WTC11 (cell line): ENCODE data around the gene KXD1. TPM values are rescaled to one million over a fixed set of nuclear protein-coding genes. Genes with fewer than 3 reads are reported as not detected.

Experiments
- ATAC-seq: fragments of 200-7000 bp; cut with Tn5 transposase; 2 replicates; pipeline ENCODE4 v1.10.0; 2021; ENCODE audit warnings: mild to moderate bottlenecking, moderate library complexity
- CTCF ChIA-PET: fragments of 300-600 bp; sonication (Branson Sonifier 250); formaldehyde crosslinking; loops from one replicate; lab custom pipeline; 2021; ENCODE audit warnings: antibody characterized with exemption; lab: Charles Lee
- POLR2A ChIA-PET: fragments of 350-600 bp; sonication (Branson Sonifier 250); formaldehyde crosslinking; loops from one replicate; lab custom pipeline; 2021; ENCODE audit warnings: antibody characterized with exemption; lab: Charles Lee
- DNase-seq: peaks from one replicate; pipeline ENCODE4 v3.0.0; 2021; ENCODE audit warnings: low spot score
- H3K27ac Mint-ChIP-seq: 2 replicates; pipeline ENCODE4 v1.8.0; 2021; ENCODE audit warnings: mixed read lengths
- H3K27me3 Mint-ChIP-seq: 2 replicates; pipeline ENCODE4 v1.8.0; 2021; ENCODE audit warnings: low read depth, mild to moderate bottlenecking, moderate library complexity, mixed read lengths
- H3K36me3 Mint-ChIP-seq: 2 replicates; pipeline ENCODE4 v1.8.0; 2021; ENCODE audit warnings: mixed read lengths
- H3K4me1 Mint-ChIP-seq: 2 replicates; pipeline ENCODE4 v1.8.0; 2022; ENCODE audit warnings: mixed read lengths
- H3K4me3 Mint-ChIP-seq: 2 replicates; pipeline ENCODE4 v1.8.0; 2021; ENCODE audit warnings: mild to moderate bottlenecking, moderate library complexity, mixed read lengths
- H3K9me3 Mint-ChIP-seq: 2 replicates; pipeline ENCODE4 v1.8.0; 2021; ENCODE audit warnings: mixed read lengths
- ATF2 ChIP-seq: sonication (generic); formaldehyde crosslinking; IDR thresholded peaks from 2 replicates; pipeline ENCODE4 v1.8.1; 2022; ENCODE audit warnings: low read depth, missing genetic modification reagents, borderline replicate concordance
- ATF3 ChIP-seq: sonication (generic); formaldehyde crosslinking; conservative IDR thresholded peaks from 2 replicates; pipeline ENCODE4 v1.8.1; 2022; ENCODE audit warnings: mild to moderate bottlenecking, missing genetic modification reagents
- CREB1 ChIP-seq: sonication (generic); formaldehyde crosslinking; IDR thresholded peaks from 2 replicates; pipeline ENCODE4 v1.8.0; 2023; ENCODE audit warnings: mild to moderate bottlenecking, missing genetic modification reagents
- FOXJ3 ChIP-seq: sonication (generic); formaldehyde crosslinking; IDR thresholded peaks from 2 replicates; pipeline ENCODE4 v1.9.0; 2021; ENCODE audit warnings: missing genetic modification reagents, mild to moderate bottlenecking, borderline replicate concordance
- FOXK1 ChIP-seq: sonication (generic); formaldehyde crosslinking; IDR thresholded peaks from 2 replicates; pipeline ENCODE4 v1.8.0; 2022; ENCODE audit warnings: mild to moderate bottlenecking, moderate library complexity, missing genetic modification reagents
- FOXP1 ChIP-seq: sonication (generic); formaldehyde crosslinking; IDR thresholded peaks from 2 replicates; pipeline ENCODE4 v1.8.0; 2022; ENCODE audit warnings: missing genetic modification reagents, mild to moderate bottlenecking, moderate library complexity, borderline replicate concordance
- SOX15 ChIP-seq: fragments of 250-450 bp; sonication (Bioruptor Pico); IDR thresholded peaks from 2 replicates; pipeline ENCODE4 v1.9.0; 2021; ENCODE audit warnings: mild to moderate bottlenecking
- USF1 ChIP-seq: sonication (generic); formaldehyde crosslinking; IDR thresholded peaks from 2 replicates; pipeline ENCODE4 v1.8.0; 2022; ENCODE audit warnings: mild to moderate bottlenecking, missing genetic modification reagents
- ZNF121 ChIP-seq: sonication (generic); formaldehyde crosslinking; IDR thresholded peaks from 2 replicates; pipeline ENCODE4 v1.8.0; 2023; ENCODE audit warnings: missing genetic modification reagents
- total RNA-seq: library from RNA; stranded (reverse); gene quantifications from 3 replicates; pipeline ENCODE4 v1.2.3, GENCODE V29; 2021
- TF ChIP-seq, protein P1 (sequence below): sonication (generic); formaldehyde crosslinking; conservative IDR thresholded peaks from 2 replicates; pipeline ENCODE4 v1.8.1; 2023; ENCODE audit warnings: mild to moderate bottlenecking, low read depth, missing genetic modification reagents, moderate library complexity
- TF ChIP-seq, protein P2 (sequence below): sonication (generic); formaldehyde crosslinking; IDR thresholded peaks from 2 replicates; pipeline ENCODE4 v1.8.0; 2022; ENCODE audit warnings: mild to moderate bottlenecking, missing genetic modification reagents
- TF ChIP-seq, protein P3 (sequence below): sonication (generic); formaldehyde crosslinking; IDR thresholded peaks from 2 replicates; pipeline ENCODE4 v1.8.1; 2023; ENCODE audit warnings: mild to moderate bottlenecking, moderate library complexity, missing genetic modification reagents
- TF ChIP-seq, protein P4 (sequence below): sonication (generic); formaldehyde crosslinking; IDR thresholded peaks from 2 replicates; pipeline ENCODE4 v1.8.1; 2022; ENCODE audit warnings: mild to moderate bottlenecking, moderate library complexity, missing genetic modification reagents
- TF ChIP-seq, protein P5 (sequence below): fragments of 250-450 bp; sonication (Bioruptor Pico); IDR thresholded peaks from 2 replicates; pipeline ENCODE4 v1.9.0; 2021; ENCODE audit warnings: mild to moderate bottlenecking

KXD1 gene
- total RNA-seq, 1 experiment from 2014 or later = 136 TPM

DNA sequence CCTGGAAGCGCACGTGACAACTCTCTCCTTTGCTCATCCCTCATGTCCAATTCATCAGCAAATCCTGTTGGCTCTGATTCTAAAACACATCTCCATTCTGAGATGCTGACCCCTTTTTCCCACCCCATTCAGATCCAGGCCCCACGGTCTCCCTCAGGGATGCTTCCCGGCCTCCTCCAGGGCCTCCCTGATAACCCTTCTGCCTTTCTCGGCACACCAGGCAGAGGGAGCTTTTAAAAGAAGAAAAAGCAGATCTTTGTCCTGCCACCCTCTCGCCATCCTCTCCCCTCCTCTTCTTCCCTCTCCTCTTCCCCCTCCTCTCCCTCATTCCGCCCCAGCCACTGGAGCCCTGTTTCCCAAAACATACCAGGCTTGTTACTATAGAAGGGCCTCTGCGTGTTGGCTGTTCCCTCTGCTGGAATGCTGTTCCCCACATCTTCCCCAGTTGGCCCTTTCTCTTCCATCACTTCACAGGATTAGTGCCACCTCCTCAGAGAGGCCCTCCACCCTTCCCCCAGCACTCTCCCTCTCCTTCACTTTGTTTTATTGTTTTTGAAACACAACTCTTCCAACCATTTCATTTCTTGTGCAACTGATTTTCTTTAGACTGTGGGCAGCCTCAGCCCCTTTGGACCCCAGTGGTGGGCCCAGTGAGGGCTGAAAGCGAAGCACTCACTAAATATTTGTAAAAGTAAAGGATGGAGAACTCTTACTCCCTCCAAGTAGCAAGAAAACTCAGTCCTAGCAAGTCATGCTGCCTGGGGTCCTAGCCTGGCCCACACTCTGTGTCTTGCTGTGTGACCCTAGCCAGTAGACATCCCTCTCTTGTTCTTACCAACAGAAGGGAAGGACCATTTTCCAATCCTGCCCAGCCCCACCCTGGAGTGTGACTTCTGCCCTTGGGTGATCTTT, 51.4 kb downstream of the KXD1 start:
- ChIA-PET POLR2A (no interaction called here), CTCF (interaction anchor here (0.7 to 1.4 kb wide), 5 partner anchors 10 to 68 kb away, joined by 4 to 8 read pairs (median 4); no protein-coding TSS in a partner anchor)
- no peak for ATAC-seq
- H3K4me1 Mint-ChIP-seq = peaks cover 49% of the 10 kb centered on the region
- no peak for DNase-seq
- peak overlapping the region; percentile 38 for H3K4me3 Mint-ChIP-seq
- no peak overlapping the region for H3K27ac Mint-ChIP-seq
- TF ChIP-seq ATF3 (CRISPR knock-in tag) (no peak), SOX15 (CRISPR knock-in tag) (no peak), FOXP1 (CRISPR knock-in tag) (no peak), FOXK1 (no peak)
- TF ChIP-seq, protein P1, sequence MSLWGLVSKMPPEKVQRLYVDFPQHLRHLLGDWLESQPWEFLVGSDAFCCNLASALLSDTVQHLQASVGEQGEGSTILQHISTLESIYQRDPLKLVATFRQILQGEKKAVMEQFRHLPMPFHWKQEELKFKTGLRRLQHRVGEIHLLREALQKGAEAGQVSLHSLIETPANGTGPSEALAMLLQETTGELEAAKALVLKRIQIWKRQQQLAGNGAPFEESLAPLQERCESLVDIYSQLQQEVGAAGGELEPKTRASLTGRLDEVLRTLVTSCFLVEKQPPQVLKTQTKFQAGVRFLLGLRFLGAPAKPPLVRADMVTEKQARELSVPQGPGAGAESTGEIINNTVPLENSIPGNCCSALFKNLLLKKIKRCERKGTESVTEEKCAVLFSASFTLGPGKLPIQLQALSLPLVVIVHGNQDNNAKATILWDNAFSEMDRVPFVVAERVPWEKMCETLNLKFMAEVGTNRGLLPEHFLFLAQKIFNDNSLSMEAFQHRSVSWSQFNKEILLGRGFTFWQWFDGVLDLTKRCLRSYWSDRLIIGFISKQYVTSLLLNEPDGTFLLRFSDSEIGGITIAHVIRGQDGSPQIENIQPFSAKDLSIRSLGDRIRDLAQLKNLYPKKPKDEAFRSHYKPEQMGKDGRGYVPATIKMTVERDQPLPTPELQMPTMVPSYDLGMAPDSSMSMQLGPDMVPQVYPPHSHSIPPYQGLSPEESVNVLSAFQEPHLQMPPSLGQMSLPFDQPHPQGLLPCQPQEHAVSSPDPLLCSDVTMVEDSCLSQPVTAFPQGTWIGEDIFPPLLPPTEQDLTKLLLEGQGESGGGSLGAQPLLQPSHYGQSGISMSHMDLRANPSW (CRISPR knock-in tag) = no peak
- TF ChIP-seq, protein P2, sequence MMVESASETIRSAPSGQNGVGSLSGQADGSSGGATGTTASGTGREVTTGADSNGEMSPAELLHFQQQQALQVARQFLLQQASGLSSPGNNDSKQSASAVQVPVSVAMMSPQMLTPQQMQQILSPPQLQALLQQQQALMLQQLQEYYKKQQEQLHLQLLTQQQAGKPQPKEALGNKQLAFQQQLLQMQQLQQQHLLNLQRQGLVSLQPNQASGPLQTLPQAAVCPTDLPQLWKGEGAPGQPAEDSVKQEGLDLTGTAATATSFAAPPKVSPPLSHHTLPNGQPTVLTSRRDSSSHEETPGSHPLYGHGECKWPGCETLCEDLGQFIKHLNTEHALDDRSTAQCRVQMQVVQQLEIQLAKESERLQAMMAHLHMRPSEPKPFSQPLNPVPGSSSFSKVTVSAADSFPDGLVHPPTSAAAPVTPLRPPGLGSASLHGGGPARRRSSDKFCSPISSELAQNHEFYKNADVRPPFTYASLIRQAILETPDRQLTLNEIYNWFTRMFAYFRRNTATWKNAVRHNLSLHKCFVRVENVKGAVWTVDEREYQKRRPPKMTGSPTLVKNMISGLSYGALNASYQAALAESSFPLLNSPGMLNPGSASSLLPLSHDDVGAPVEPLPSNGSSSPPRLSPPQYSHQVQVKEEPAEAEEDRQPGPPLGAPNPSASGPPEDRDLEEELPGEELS (CRISPR knock-in tag) = no peak
- TF ChIP-seq, protein P3, sequence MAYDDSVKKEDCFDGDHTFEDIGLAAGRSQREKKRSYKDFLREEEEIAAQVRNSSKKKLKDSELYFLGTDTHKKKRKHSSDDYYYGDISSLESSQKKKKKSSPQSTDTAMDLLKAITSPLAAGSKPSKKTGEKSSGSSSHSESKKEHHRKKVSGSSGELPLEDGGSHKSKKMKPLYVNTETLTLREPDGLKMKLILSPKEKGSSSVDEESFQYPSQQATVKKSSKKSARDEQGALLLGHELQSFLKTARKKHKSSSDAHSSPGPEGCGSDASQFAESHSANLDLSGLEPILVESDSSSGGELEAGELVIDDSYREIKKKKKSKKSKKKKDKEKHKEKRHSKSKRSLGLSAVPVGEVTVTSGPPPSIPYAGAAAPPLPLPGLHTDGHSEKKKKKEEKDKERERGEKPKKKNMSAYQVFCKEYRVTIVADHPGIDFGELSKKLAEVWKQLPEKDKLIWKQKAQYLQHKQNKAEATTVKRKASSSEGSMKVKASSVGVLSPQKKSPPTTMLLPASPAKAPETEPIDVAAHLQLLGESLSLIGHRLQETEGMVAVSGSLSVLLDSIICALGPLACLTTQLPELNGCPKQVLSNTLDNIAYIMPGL (CRISPR knock-in tag) = no peak
- TF ChIP-seq, protein P4, sequence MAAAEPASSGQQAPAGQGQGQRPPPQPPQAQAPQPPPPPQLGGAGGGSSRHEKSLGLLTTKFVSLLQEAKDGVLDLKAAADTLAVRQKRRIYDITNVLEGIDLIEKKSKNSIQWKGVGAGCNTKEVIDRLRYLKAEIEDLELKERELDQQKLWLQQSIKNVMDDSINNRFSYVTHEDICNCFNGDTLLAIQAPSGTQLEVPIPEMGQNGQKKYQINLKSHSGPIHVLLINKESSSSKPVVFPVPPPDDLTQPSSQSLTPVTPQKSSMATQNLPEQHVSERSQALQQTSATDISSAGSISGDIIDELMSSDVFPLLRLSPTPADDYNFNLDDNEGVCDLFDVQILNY (CRISPR knock-in tag) = no peak
- no peaks in the 10 kb centered on the region for H3K36me3 Mint-ChIP-seq
- H3K27me3 Mint-ChIP-seq = peaks cover 84% of the 10 kb centered on the region
- H3K9me3 Mint-ChIP-seq = no peaks in the 10 kb centered on the region

GRCh38 chr19:18609717-18610051, 52.0 kb downstream of the KXD1 start:
- H3K4me1 Mint-ChIP-seq = peaks cover 49% of the 10 kb centered on the region
- H3K36me3 Mint-ChIP-seq = no peaks in the 10 kb centered on the region
- no peak for TF ChIP-seq ATF2 (CRISPR knock-in tag)
- TF ChIP-seq, all 79 proteins: peak for 0
- Mint-ChIP-seq H3K4me3 (no peak overlapping the region), H3K27me3 (peaks cover 84% of the 10 kb centered on the region), H3K9me3 (no peaks in the 10 kb centered on the region), H3K27ac (no peak overlapping the region)
- ChIA-PET POLR2A (no interaction called here), CTCF (interaction anchor here (0.7 to 1.4 kb wide), 5 partner anchors 10 to 67 kb away, joined by 4 to 8 read pairs (median 4); no protein-coding TSS in a partner anchor)
- ATAC-seq (no peak), DNase-seq (no peak)

DNA sequence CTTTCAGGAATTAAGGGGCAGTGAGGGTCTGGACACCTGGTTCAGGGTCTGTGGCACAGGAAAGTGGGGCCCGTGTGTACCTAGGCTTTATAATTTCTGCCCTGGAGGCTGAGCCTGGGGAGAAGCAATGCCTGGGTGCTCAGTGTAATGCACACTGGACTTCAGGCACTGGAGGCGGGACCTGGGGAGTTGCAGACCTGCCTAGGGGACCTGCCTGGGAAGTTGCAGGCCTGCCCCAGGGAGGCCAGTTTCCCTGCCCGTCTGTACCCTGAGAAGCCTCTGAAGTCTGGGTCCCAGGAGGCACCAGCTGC, 52.5 kb downstream of the KXD1 start:
- peaks cover 84% of the 10 kb centered on the region for H3K27me3 Mint-ChIP-seq
- H3K27ac Mint-ChIP-seq = no peak overlapping the region
- peak overlapping the region; percentile 27 for H3K4me3 Mint-ChIP-seq
- no peaks in the 10 kb centered on the region for H3K9me3 Mint-ChIP-seq
- ATAC-seq = peak; percentile 4
- H3K4me1 Mint-ChIP-seq = peaks cover 44% of the 10 kb centered on the region
- no peaks in the 10 kb centered on the region for H3K36me3 Mint-ChIP-seq
- ChIA-PET POLR2A (no interaction called here), CTCF (interaction anchor here (0.7 to 1.4 kb wide), 4 partner anchors 16 to 67 kb away, joined by 4 to 8 read pairs (median 4); no protein-coding TSS in a partner anchor)
- no peak for DNase-seq
- TF ChIP-seq CREB1 (no peak), FOXJ3 (CRISPR knock-in tag) (no peak), USF1 (CRISPR knock-in tag) (no peak), ZNF121 (CRISPR knock-in tag) (peak; percentile 47; the same call in 1 of the 2 replicates)
- TF ChIP-seq, protein P3 (CRISPR knock-in tag) = no peak
- TF ChIP-seq, protein P5, sequence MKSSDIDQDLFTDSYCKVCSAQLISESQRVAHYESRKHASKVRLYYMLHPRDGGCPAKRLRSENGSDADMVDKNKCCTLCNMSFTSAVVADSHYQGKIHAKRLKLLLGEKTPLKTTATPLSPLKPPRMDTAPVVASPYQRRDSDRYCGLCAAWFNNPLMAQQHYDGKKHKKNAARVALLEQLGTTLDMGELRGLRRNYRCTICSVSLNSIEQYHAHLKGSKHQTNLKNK (CRISPR knock-in tag) = no peak
